HCT116 (cell line): ENCODE measurements around the gene ZSCAN2. TPM values are rescaled to one million over a fixed set of nuclear protein-coding genes. Genes with fewer than 3 reads are reported as not detected.
"Not testable (repeated sequence)": the region's sequence is repeated elsewhere in the genome, so short reads cannot be mapped to it uniquely, and the experiment has no call there.

Experiments
- ATAC-seq: fragments of 200-7000 bp; cut with Tn5 transposase; 2 replicates; pipeline ENCODE4 v1.9.1; 2020; ENCODE audit warnings: mild to moderate bottlenecking, moderate library complexity
- Bru-seq: library from RNA; stranded (reverse); fragments of 400-500 nt; gene quantifications from one replicate; lab custom pipeline; 2021; lab: Mats Ljungman, UMichigan
- BruChase-seq, 2 experiments: library from RNA; stranded (reverse); fragments of 400-500 nt; gene quantifications; one replicate each; lab custom pipeline; 2021; lab: Mats Ljungman, UMichigan
- BruUV-seq: library from RNA; stranded (reverse); fragments of 400-500 nt; replicated peaks from 2 replicates; lab custom pipeline; 2021; lab: Mats Ljungman, UMichigan
- CTCF ChIA-PET: fragments of 300-600 bp; sonication (Branson Sonifier 250); formaldehyde crosslinking; loops from one replicate; lab custom pipeline; 2021; ENCODE audit warnings: antibody characterized with exemption; lab: Charles Lee
- POLR2A ChIA-PET: fragments of 300-600, 350-600 bp; sonication (Branson Sonifier 250); formaldehyde crosslinking; loops from one replicate; lab custom pipeline; 2021; ENCODE audit warnings: antibody characterized with exemption; lab: Charles Lee
- RAD21 ChIA-PET, 2 experiments: fragments of 300-600 bp; sonication (Branson Sonifier 250); formaldehyde crosslinking; loops; one replicate each; lab custom pipeline; 2023; ENCODE audit warnings: low total read pairs in 2 of 2; ENCODE audit not compliant: uncharacterized antibody in 2 of 2, unreplicated experiment in 2 of 2, low non-redundant PET in 1 of 2; lab: Charles Lee
- DNase-seq: peaks from one replicate; pipeline ENCODE4 v3.0.0-alpha.2; 2010; ENCODE audit warnings: low read depth, low spot score
- H2AFZ ChIP-seq: fragments of 200-600 bp; shearing (Covaris generic), sonication (generic); 2 replicates; pipeline ENCODE4 v1.6.1; 2017; ENCODE audit warnings: low read depth, mixed run types, mixed read lengths, antibody characterized with exemption, low read length; ENCODE audit not compliant: poor library complexity, severe bottlenecking
- H3K27ac ChIP-seq: 2 replicates; pipeline ENCODE4 v1.5.1; 2012; ENCODE audit warnings: low read depth, low read length
- H3K27me3 ChIP-seq: fragments of 200-600 bp; sonication (generic); 2 replicates; pipeline ENCODE4 v1.6.1; 2016; ENCODE audit warnings: mixed run types, low read length, mixed read lengths; ENCODE audit not compliant: insufficient read depth
- H3K36me3 ChIP-seq, 2 experiments: fragments of 200-500 bp in 1 of 2; fragments of 200-600 bp in 1 of 2; sonication (Bioruptor generic) in 1 of 2; sonication (generic) in 1 of 2; 2 replicates each; pipeline versions ENCODE4 v1.5.1 to v1.6.1; 2014 to 2016; ENCODE audit warnings: low read length in 2 of 2, inconsistent platforms in 1 of 2, mixed read lengths in 1 of 2, mixed run types in 1 of 2; ENCODE audit not compliant: insufficient read depth in 2 of 2, control insufficient read depth in 1 of 2
- H3K4me1 ChIP-seq, 2 experiments: fragments of 200-600 bp in 1 of 2; sonication (generic) in 1 of 2; 2 replicates each; pipeline versions ENCODE4 v1.5.1 to v1.6.1; 2012 to 2017; ENCODE audit warnings: low read length in 2 of 2, inconsistent platforms in 1 of 2, mild to moderate bottlenecking in 1 of 2, mixed read lengths in 1 of 2, mixed run types in 1 of 2, moderate library complexity in 1 of 2; ENCODE audit not compliant: insufficient read depth in 2 of 2, control insufficient read depth in 1 of 2
- H3K4me2 ChIP-seq: fragments of 200-600 bp; sonication (generic); 2 replicates; pipeline ENCODE4 v1.6.1; 2017; ENCODE audit warnings: mixed run types, low read length, mixed read lengths
- H3K4me3 ChIP-seq, 2 experiments: fragments of 200-600 bp in 1 of 2; sonication (generic) in 1 of 2; replicated peaks in 1 of 2; 2 replicates each; pipeline ENCODE4 v1.5.1; 2011 to 2016; ENCODE audit warnings: low read length in 2 of 2, control low read depth in 1 of 2, low read depth in 1 of 2, mild to moderate bottlenecking in 1 of 2, mixed read lengths in 1 of 2, mixed run types in 1 of 2
- H3K79me2 ChIP-seq: fragments of 200-600 bp; sonication (generic); 2 replicates; pipeline ENCODE4 v1.6.1; 2017; ENCODE audit warnings: mild to moderate bottlenecking, mixed run types, low read length, moderate library complexity, mixed read lengths; ENCODE audit not compliant: insufficient read depth
- H3K9ac ChIP-seq: fragments of 200-600 bp; sonication (generic); 2 replicates; pipeline ENCODE4 v1.6.1; 2016; ENCODE audit warnings: low read length, mixed read lengths
- H3K9me2 ChIP-seq: fragments of 200-600 bp; sonication (generic), shearing (Covaris generic); 2 replicates; pipeline ENCODE4 v1.6.1; 2017; ENCODE audit warnings: mixed run types, mild to moderate bottlenecking, moderate library complexity; ENCODE audit not compliant: insufficient read depth
- H3K9me3 ChIP-seq, 2 experiments: fragments of 200-500 bp in 1 of 2; fragments of 200-600 bp in 1 of 2; sonication (Bioruptor generic) in 1 of 2; sonication (generic) in 1 of 2; 2 replicates each; pipeline ENCODE4 v1.6.1; 2014 to 2017; ENCODE audit warnings: low read length in 2 of 2, mixed read lengths in 2 of 2, inconsistent platforms in 1 of 2, low read depth in 1 of 2, mild to moderate bottlenecking in 1 of 2, mixed run types in 1 of 2, moderate library complexity in 1 of 2; ENCODE audit not compliant: control insufficient read depth in 1 of 2, insufficient read depth in 1 of 2
- H4K20me1 ChIP-seq: fragments of 200-600 bp; sonication (generic), shearing (Covaris generic); 2 replicates; pipeline ENCODE4 v1.6.1; 2017; ENCODE audit warnings: mixed run types, mild to moderate bottlenecking, moderate library complexity; ENCODE audit not compliant: insufficient read depth
- FOSL1 ChIP-seq: IDR thresholded peaks from 2 replicates; pipeline ENCODE4 v1.6.1; 2012; ENCODE audit warnings: low read depth
- POLR2A ChIP-seq: IDR thresholded peaks from 2 replicates; pipeline ENCODE4 v1.7.0; 2011; ENCODE audit warnings: borderline replicate concordance; ENCODE audit not compliant: insufficient read depth, insufficient read length; ENCODE audit errors: extremely low read depth
- POLR2AphosphoS5 ChIP-seq: IDR thresholded peaks from 2 replicates; pipeline ENCODE4 v1.6.1; 2011; ENCODE audit warnings: mild to moderate bottlenecking, low read depth, low read length, moderate library complexity
- SP1 ChIP-seq: IDR thresholded peaks from 2 replicates; pipeline ENCODE4 v1.6.1; 2012; ENCODE audit warnings: low read depth
- YY1 ChIP-seq: IDR thresholded peaks from 2 replicates; pipeline ENCODE4 v1.6.1; 2011; ENCODE audit warnings: low read length, low read depth, moderate library complexity, mild to moderate bottlenecking; ENCODE audit not compliant: insufficient replicate concordance; ENCODE audit errors: extremely low read depth
- ZFX ChIP-seq: fragments of 450-650 bp; IDR thresholded peaks from 2 replicates; pipeline ENCODE4 v1.6.1; 2017
- intact Hi-C: fragments of 100-400 bp; cut with micrococcal nuclease; formaldehyde crosslinking; loops from 2 replicates; pipeline ENCODE4 v1.10.0; 2022
- long read RNA-seq: library from polyadenylated mRNA; unstranded; transcript quantifications from one replicate; pipeline ENCODE4 v2.0.0, GENCODE V29; 2021; ENCODE audit not compliant: unreplicated experiment
- polyA plus RNA-seq: library from polyadenylated mRNA; unstranded; fragments of >200 nt; gene quantifications from 2 replicates; pipeline ENCODE4 v1.2.1, GENCODE V29; 2012; ENCODE audit warnings: missing spikeins
- total RNA-seq: library from RNA; stranded (reverse); gene quantifications from one replicate; pipeline ENCODE4 v1.2.1, GENCODE V29; 2021; ENCODE audit not compliant: unreplicated experiment

ZSCAN2 gene
- total RNA-seq = 15.5 TPM
- polyA plus RNA-seq = 9.4 and 10.5 TPM in 2 replicates
- percentile 65 among the genes with signal in this experiment for Bru-seq, nascent RNA
- BruChase-seq, experiment 1, labeled RNA remaining after a 6-hour chase = percentile 49 among the genes with signal in this experiment
- percentile 63 among the genes with signal in this experiment for BruChase-seq, experiment 2, labeled RNA remaining after a 2-hour chase
- long read RNA-seq, transcript ZSCAN2-214 (3 exons, 2,242 nt) = major isoform, 6 of 9 reads
- long read RNA-seq, partial matches to known transcripts = 1 of 9 reads
- long read RNA-seq, other reads (novel, unspliced or antisense) = 2 of 9 reads

DNA sequence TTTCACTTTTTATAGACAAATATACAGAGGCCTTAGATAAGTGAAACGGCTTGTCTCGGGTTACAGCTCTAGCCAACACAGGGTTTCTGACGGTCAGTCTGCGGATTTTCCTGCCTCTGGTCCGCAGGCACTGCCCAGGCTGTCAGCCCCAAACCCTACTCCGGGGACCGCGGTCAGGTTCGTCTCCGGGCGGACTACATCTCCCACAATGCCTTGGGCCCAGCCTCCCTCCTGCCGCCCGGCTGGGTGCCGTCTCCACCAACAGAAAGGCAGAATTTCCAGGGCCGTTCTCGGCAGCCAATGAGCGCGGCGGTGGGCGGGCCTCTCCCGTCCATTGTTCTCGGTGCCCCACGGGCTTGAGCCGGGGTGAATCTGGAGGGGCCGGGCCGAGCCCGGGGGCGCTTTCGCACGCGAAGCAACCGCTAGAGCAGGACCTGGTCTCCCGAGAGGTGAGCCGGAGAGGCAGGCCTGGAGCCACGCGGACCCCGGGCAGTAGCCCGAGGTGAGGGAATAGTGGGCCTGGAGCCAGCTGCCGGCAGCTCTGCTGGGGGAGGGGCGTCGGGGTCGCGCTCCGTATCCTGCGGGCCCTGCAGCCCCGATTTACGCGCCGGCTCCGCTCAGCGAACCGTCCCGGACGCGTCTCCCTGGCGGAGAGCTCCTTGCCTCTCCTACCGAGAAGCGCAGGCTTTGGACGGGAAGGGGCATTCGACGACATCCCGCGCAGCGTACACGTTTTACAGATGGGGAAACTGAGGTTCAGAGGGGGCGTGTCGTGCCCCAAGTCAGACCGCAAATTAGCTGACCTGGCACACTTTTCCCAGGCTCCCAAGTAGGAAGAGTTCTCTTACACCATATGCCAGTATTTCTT lies at the start of gene ZSCAN2:
Gene ZSCAN2, plus strand, starts transcription at position 323 of the 868 bp plus-strand sequence. CDS start 2,919 bp downstream, outside the sequence.
- H3K9ac ChIP-seq = peak within 1 kb of the TSS; percentile 85
- H3K4me3 ChIP-seq = peak within 1 kb of the TSS; percentile 93 to 98
- TSS peak; percentile 62 for BruUV-seq
- no peaks in the 10 kb centered on the region for H3K27me3 ChIP-seq
- H2AFZ ChIP-seq = peak within 1 kb of the TSS; percentile 97
- CTCF ChIA-PET = interaction anchor here (1.0 kb wide), 1 partner anchor 13 kb away, joined by 3 read pairs; no protein-coding TSS in a partner anchor
- peaks cover 4 to 18% of the 10 kb centered on the region in 2 experiments; a peak in 3 of 4 replicates for H3K36me3 ChIP-seq
- H3K9me2 ChIP-seq = no peaks in the 10 kb centered on the region
- H3K9me3 ChIP-seq = no peaks in the 10 kb centered on the region
- peak; percentile 73 for TF ChIP-seq YY1
- peak; percentile 46; the same call in 1 of the 2 replicates for TF ChIP-seq POLR2AphosphoS5
- TF ChIP-seq SP1 = peak; percentile 79
- TF ChIP-seq FOSL1 = no peak
- TF ChIP-seq ZFX = peak; percentile 68
- TF ChIP-seq POLR2A = no peak
- DNase-seq (peak; percentile 80), ATAC-seq (peak; percentile 94)
- peak within 1 kb of the TSS; percentile 99 for H3K4me2 ChIP-seq
- peaks cover 10% of the 10 kb centered on the region; the same call in 1 of the 2 replicates for H3K79me2 ChIP-seq
- intact Hi-C loops = no loop called here
- no peaks in the 10 kb centered on the region for H4K20me1 ChIP-seq
- peak within 1 kb of the TSS; percentile 58; the same call in 1 of the 2 replicates for H3K27ac ChIP-seq
- POLR2A ChIA-PET = interaction anchor here (0.9 to 1.6 kb wide), 2 partner anchors 30 to 310 kb away, joined by 3 to 5 read pairs; no protein-coding TSS in a partner anchor
- H3K4me1 ChIP-seq = peaks cover 2 to 11% of the 10 kb centered on the region in 2 experiments
- RAD21 ChIA-PET = no interaction called here

DNA sequence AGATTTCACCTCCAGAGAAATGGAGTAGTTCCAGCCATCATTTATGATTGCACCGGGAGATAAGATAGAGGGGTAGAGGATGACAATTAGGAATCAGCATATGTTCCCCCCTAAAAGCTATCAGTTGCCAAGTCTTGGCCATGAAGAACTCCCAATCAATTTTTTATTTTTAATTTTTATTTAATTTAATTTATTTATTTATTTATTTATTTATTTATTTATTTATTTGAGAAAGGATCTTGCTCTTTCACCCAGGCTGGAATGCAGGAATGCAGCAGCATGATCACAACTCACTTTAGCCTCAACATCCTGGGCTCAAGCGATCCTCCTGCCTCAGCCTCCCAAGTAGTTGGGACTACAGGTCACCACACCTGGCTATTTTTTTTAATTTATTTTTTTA lies 49.2 kb upstream of the ZSCAN2 start:
- ATAC-seq, POLR2A ChIA-PET, BruUV-seq: not testable (repeated sequence)

More for the DNA sequence above, 49.2 kb upstream of the ZSCAN2 start:
- H3K27me3 ChIP-seq, RAD21 ChIA-PET, CTCF ChIA-PET, H3K9me3 ChIP-seq, H3K4me3 ChIP-seq, H3K79me2 ChIP-seq, H3K4me2 ChIP-seq, H2AFZ ChIP-seq, H3K9me2 ChIP-seq, H3K27ac ChIP-seq, intact Hi-C loops, DNase-seq, H3K4me1 ChIP-seq, H3K9ac ChIP-seq, H4K20me1 ChIP-seq, H3K36me3 ChIP-seq: not testable (repeated sequence)
